Measurements from ENCODE around the gene ALAD.

GRCh38 chr9:113345190-113345589 is 55.9 kb downstream of the ALAD start:
- TF ChIP-seq CTCF (IDR thresholded peaks at IDR 0.05) (no peak), TCF7L2 (IDR thresholded peaks at IDR 0.05; ENCODE audit: low read depth, low read length) (no peak), POLR2AphosphoS5 (IDR thresholded peaks at IDR 0.05; ENCODE audit: low read depth, low read length) (no peak)

All from Panc1 (cell line).